NT2/D1 (cell line): ENCODE data around the gene CXCL17.

Source experiments
- SUZ12 ChIP-seq: IDR thresholded peaks from 2 replicates; pipeline ENCODE4 v1.6.1; 2011; ENCODE audit not compliant: insufficient read length, insufficient read depth; ENCODE audit errors: extremely low read depth
- YY1 ChIP-seq: IDR thresholded peaks from 2 replicates; pipeline ENCODE4 v1.6.1; 2011; ENCODE audit not compliant: insufficient read length, insufficient read depth
- ZNF274 ChIP-seq: IDR thresholded peaks from 2 replicates; pipeline ENCODE4 v1.6.1; 2011; ENCODE audit warnings: mild to moderate bottlenecking, low read depth, low read length

GRCh38 chr19:42466521-42467182, 23.9 kb upstream of the CXCL17 start:
- no peak for TF ChIP-seq ZNF274
- no peak for TF ChIP-seq YY1
- no peak for TF ChIP-seq SUZ12
